NCI-H146 treated with DMSO at 0.1 percent for 48 hours (cell line): ENCODE data around the gene ANAPC10.

Experiments
- DNase-seq: peaks from one replicate; lab custom pipeline; 2025; ENCODE audit not compliant: unreplicated experiment; lab: John Stamatoyannopoulos, UW

ANAPC10 gene

DNA sequence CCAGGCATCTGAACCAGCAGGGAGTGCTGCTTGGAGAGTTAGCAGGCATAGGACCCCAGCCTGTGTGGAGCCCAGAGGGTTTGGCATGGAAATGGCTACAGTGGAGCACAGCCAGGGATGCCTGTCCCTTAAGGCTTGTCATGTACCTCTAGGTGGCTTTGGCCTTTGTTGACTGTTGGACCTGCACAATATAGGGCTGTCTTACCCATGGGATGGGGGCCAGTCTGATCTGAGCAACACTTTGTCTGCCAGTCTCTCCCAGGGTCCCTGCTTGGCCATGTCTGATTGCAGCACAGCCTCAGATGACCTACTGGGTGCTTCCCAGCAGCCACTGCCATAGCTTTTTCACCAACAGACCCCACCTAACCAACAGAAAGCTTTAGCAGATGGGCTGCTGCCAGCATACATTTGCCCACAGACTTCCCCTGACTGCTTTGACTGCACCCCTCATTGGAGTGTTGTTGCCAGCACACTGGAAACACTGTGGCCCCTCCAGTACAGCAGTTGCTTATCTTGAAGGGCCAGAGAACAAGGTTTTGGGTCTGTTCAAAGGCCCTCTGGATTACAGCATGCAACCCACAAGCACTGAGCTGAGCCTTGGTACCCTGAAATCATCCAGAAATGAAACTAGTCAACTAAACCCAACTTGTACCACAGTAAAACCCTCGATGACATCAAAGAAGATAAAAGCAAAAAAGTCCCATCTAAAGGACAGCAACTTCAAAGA lies 22.1 kb downstream of the ANAPC10 start:
- no peak for DNase-seq

DNA sequence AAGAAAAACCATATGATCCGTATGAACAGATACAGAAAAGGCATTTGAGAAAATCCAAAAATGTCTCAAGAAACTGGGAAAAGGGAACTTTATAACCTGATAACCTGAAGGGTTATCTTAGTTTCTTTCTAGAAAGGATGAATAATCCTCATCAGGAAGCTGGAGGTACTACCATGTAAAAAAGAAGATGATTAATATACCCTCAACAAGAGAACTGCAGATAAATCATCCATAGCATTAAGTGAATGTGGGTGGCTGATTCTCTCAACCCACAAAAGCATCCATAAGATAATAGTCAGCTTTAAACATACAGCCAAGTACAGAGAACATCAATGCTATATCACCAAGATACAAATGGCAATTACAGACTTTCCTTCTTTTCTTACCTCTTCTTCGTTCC lies 26.4 kb downstream of the ANAPC10 start:
- no peak for DNase-seq

DNA sequence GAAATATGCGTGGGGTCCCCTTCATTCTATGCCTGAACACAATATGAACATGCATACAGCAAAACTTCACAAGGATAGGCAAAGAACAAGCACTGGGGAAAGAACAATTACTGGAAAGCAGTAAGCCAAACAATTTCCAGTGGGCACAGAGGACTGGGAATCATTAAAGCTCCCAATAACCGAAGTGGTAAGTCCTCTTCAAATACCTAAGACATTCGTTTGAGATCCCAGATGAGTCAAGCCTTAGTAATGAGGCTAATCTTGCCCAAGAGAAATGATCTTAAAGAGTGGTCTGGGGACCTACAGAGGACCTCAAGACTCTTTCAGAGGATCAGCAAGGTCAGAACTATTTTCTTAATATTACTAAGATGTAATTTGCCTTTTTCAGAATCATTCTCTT lies 28.6 kb downstream of the ANAPC10 start:
- DNase-seq: no peak

DNA sequence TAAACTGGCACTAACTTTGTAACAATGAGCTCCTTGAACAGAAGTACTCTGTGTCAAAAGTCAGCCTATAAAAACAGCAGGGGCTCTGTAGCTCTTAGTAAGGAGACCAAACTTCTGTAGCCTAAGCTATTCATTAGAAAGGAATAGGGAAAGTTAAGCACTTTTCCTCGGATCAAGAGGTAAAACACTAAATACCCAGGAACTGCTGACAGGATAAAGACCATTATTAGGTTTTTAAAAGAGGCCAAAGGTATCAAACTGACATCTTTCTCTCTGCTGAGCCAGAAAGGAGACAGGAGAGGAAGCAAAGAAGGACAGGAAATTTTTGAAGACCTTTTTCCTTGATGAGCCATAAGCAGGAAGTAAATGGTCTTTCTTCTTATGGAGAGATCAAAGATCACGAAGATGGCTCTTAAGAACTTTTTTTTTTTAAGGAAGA lies 31.9 kb downstream of the ANAPC10 start:
- no peak for DNase-seq

DNA sequence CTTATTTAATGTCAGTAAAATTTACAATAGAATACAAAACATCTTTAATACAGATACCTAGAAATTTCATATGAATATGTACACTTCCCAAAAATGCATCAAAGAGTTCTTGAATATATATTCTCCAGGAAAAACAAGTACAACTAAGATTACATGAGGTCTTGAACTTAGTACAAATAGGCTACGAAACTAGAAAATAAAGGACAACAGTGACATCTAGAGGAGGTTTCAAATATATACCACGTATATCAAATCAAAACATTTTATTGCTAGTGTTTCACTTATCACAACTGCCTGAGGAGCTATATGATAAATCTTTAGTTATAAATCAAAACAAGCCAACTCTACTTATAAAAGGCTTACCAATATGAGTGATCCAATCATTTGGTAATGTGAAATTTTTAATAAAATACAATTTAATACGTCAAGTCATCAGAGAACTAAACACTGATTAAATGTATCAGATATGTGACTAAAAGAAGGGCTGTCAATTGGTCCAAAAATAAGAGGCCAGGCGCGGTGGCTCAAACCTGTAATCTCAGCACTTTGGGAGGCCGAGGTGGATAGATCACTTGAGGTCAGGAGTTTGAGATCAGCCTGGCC lies 36.6 kb downstream of the ANAPC10 start:
- DNase-seq: peak; percentile 32

DNA sequence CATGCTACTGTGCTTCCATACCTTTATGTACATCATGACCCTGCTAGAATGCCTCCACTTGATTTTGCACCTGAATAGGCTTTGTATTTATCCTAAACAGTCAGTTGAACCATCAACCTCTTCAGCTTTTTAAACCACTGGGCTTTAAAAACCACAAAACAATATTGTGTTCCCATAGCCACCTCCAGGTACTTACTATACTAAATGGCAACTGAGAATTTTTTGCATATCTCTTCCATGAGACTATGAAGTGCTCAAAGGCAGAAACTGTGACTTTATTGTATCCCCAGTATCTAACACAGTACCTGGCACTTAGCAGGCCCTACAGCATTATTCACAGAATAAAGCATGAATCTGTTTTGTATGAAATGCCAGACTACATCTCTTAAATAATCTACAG lies 39.7 kb downstream of the ANAPC10 start:
- no peak for DNase-seq

DNA sequence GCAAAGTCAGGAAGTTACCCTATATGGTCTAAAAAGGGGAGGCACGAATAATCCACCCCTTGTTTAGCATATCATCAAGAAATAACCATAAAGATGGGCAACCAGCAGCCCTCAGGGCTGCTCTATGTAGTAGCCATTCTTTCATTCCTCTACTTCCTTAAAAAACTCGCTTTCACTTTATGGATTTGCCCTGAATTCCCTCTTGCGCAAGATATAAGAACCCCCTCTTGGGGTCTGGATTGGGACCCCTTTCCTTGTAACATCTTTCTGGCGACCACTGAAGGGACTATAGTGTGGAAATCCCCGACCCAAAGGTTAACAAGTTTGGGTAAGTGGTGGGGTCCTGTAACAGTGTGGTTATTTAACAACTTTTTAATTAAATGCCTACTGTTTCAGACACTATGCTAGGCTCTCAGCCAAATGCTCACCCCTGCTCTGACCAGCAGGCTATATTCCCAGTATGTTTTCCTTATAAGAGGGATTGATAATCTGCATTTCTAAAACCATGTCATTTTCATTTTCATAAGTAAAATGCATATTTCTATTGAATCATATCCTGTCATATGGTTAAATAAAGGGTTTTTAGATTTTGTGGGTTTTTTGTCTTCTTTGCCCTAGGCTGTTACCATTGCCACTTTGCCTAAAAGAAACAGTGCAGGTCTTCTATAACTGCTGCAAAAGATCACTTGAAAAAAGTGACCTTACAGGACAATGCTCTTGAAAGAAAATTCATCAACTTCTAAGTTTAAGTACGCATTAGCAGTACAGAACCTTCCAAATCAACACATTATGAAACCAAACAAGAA lies 41.5 kb downstream of the ANAPC10 start:
- DNase-seq: no peak

DNA sequence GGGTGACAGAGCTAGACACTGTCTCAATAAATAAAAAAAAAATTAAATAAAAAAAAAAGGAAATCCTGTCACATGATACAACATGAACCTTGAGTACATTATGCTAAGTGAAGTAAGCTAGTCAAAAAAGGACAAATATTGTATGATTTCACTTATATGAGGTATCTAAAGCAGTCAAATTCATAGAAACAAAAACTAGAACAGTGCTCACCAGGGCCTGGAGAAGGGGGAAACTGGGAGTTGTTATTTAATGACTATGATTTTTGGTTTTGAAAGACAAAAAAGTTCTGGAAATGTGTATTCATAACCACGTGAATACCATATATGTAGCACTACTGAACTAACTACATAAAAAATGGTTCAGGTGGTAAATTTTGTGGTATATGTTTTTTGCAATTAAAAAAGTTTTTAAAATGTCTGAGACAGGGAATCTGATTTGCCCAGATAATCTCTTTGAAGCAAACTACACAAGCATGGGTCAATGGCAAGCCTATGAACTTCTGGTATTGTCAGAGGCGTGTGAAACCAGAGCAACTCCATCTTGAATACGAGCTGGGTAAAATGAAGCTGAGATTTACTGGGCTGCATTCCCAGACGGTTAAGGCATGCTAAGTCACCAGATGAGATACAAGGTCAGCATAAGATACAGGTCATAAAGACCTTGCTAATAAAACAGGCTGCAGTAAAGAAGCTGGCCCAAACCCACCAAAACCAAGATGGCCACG lies 42.3 kb downstream of the ANAPC10 start:
- no peak for DNase-seq

DNA sequence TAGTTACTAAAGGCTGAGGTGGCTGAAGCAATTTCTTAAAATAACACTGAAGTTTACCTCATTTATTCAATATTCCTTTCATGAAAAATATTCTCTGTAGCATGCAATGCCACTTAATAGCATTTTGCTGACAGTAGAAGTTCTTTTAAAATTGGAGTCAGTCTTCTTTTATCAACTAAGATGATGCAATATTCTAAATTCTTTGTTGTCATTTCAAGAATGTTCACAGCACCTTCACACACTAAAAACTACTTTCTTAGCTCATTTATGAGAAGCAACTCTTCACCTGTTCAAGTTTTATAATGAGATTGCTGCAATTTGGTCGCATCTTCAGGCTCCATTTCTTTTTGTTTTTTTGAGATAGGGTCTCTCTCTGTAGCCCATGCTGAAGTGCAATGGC lies 48.8 kb downstream of the ANAPC10 start:
- DNase-seq: no peak

DNA sequence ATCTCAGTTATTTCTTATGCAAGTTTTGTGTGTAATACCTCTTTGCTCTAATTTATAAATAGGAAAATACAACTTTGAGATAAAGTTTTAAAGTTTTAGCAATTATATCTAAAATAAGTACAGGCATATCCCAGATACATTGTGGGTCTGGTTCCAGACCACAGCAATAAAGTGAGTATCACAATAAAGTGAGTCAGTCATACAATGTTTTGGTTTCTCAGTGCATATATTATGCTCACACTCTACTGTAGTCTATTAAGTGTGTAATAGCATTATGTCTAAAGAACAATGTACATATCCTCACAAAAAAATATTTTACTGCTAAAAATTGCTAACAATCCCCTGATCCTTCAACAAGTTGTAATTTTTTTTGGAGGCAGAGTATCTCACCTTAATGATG lies 49.2 kb downstream of the ANAPC10 start:
- DNase-seq: no peak

DNA sequence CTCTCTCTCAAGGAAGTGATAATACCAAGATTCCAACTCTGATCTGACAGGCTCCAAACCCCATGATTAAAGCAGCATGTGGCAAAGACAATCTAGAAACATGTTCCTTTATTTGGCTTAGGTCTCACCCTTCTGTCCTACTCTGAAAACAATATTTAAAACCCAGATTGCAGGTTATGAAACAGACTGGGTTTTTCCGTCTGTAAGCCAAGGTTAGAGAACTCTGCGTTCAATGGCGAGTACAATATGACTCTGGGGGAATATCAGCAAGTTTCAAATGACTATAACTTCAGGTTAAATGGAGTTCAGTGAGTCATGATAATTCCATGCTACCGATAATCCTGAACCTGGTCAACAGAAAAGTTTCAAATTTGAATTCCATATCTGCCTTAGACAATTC lies 50.8 kb downstream of the ANAPC10 start:
- no peak for DNase-seq

DNA sequence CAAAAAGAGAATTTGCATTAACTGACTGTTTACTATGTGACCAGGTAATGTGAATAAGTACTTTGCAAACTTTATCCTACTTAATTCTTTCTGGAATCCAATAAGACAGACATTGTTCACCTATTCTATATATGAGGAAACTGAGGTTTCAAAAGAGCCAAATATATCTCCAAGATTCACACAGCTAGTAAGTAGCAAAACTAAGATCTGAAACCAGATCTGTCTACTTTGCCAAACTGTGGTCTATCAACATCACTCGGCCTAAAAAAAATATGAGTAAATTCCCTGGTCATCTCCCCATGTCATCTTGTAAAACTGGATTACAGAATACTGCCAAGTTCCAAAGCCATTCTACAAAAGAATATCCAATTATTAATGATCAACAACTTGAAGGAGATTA lies 52.8 kb downstream of the ANAPC10 start:
- DNase-seq: no peak

DNA sequence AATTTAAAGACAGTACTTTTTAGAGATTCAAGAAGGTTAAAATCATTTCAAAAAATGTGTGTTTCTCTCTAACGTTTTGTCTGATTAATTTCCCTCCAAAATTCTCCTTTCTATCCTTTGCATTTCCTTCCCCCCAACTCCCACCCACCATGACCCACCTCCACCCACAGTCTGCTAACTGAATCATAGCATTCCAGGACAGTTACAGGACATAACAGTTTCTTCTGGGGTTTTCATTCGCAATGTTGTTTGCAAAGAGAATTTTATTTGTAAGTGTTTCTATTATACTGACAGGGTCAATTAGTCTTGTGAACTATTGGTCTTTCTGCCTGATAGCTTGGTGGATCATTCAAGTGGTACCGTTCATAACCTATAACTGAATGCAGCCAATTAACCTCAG lies 53.7 kb downstream of the ANAPC10 start:
- DNase-seq: no peak

DNA sequence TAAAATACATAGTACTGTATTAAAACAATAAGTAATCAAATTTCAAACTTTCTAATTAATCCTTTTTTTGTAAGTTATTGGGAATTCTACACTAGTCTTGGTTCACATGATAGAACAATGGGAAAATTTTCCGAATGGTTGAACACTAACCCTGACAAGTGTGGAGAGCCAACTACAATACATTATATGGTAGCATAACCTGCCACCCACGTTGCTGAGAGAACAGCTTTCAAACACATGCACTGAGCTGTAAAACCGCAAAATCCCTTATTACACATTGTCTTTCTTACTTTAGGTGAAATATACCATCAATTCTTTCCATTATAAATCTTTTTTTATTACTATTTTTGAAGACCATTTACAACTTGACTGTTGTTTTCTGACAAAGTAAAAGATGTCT lies 54.7 kb downstream of the ANAPC10 start:
- DNase-seq: no peak

DNA sequence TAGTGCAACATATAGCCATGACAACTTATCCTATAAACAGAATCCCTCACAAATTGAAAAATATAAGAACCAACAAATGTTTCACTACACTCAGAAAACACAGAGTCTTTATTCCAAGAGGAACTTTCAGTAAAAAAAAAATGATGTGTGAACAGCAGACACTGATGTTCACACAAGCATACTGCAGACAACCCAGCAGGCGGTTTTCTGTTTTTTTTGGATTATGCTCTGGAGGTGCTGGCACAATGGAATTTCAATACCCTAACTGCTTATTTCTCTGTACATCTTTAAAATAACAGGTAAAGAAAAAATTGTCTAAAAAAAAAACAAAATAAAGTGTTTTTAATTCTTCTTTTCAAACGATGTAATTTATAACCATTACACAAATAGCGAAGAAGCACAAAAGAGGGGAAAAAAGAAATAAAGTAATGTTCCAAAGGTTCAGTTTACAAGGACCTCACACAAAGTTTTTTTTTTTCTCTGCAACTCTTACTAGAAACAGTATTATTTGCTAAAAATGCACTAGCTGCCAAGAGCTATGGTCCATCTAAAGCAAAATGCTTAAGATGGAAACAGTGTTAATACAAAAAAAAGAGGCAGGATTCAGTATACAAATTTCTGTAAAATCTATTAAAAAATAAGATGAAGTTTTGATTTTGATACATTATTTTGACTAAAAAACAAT lies 55.3 kb downstream of the ANAPC10 start:
- no peak for DNase-seq

DNA sequence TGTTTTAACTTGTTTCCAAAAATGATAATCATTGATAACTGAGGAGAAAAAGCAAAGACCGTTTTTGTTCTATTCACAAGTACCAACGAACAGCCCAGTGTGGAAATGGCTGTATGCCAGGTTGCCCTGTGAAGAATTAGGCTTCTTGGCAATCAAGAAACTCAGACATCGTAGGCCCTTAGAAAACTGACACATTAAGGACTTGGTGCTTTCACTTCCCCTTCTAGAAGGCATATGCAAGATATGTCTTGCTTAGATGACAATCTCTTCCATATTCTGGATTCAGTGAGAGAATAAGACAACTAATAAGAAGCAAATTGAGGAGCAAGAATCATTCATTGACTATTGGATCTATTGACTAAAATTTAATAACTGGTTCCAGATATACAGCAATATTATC lies 56.6 kb downstream of the ANAPC10 start:
- no peak for DNase-seq

DNA sequence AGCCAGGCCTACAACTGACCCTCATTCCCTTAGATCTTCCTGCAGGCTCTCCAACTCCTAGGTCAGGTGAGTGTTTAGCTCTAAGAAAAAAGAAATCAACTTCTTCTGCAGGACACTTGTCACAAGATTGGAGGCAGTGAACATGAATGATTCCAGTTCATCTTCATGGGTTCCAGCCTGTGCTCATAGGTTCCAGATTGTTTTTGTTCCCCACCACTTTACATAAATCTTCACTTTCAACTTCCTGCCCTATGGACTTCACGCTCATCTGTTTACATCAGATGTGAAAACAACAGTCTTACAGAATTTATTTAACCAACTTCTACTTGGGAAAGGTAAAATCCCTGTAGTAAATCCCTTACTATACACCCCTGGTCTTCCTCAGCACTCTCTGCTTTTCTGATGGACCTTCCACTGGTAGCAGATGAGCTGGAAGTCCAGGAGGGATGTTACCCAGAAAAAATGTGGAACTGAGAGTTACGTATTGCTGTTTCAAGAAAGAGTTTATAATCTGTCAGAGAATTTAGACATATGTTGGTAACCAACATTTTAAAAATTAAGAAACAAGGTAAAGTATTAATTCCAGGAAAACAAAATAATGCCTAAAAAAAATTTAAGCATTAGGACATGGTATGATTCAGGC lies 62.4 kb downstream of the ANAPC10 start:
- DNase-seq: no peak

DNA sequence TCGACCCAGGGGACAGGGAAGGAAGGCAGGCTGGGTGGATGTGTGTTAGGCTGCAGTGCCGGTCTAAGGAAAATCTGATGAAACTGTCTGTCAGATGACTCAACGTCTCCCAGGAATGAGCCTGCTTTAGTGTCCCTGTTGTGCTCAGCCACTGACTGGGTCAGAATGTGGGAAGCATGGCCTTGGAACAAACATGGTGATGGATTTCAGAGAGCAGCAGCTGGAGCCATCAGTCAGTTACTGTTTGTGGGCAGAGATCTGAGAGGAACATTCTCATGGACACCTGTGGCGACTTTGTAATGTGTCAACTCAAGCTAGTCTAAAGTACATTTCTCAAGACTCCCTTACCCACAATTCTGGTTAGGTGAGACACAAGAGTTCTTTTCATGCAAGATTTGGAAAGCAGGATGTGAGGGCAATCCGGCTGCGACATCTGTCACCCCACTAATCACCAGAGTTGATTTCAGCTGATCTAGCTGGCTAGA lies 63.2 kb downstream of the ANAPC10 start:
- no peak for DNase-seq

DNA sequence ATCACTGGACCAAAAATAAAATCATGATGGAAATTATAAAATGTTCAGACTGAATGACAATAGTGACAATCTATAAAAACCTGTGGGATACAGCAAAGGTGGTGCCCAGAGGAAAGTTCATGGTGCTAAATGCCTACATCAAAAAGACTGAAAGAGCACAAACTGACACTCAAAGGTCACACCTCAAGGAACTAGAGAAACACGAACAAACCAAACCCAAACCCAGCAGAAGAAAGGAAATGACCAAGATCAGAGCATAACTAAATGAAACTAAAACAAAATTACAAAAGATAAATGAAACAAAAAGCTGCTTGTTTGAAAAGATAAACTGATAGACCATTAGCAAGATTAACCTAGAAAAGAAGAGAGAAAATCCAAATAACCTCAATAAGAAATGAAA lies 78.7 kb downstream of the ANAPC10 start:
- no peak for DNase-seq

DNA sequence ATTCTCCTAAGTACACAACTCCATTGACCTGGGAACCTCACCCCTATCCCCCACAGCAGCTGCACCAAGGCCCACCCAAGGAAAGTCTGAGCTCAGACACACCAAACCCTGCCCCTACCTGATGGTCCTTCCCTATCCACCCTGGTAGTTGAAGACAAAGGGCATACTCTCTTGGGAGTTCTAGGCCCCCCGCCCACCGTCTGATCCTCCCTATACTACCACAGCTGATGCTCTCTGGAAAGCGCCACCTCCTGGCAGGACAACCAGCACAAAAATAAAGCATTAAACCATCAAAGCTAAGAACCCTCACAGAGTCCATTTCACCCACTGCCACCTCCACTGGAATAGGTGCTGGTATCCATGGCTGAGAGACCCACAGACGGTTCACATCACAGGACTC lies 83.6 kb downstream of the ANAPC10 start:
- no peak for DNase-seq
